WERI-Rb-1 (cell line): Measurements from ENCODE around the gene MPLKIP.
"Not testable (repeated sequence)": the region's sequence is repeated elsewhere in the genome, so short reads cannot be mapped to it uniquely, and the experiment has no call there.

Experiments
- DNase-seq: peaks from one replicate; pipeline ENCODE4 v3.0.0-alpha.2; 2020
- H3K27ac ChIP-seq: fragments of 250-450 bp; sonication (Bioruptor Pico); 2 replicates; pipeline ENCODE4 v1.5.1; 2020; ENCODE audit warnings: mild to moderate bottlenecking, moderate library complexity
- H3K27me3 ChIP-seq: fragments of 250-450 bp; sonication (Bioruptor Pico); 2 replicates; pipeline ENCODE4 v1.5.1; 2021; ENCODE audit warnings: mild to moderate bottlenecking, low read depth, moderate library complexity; ENCODE audit not compliant: insufficient read depth, severe bottlenecking
- H3K36me3 ChIP-seq: fragments of 250-450 bp; sonication (Bioruptor Pico); 2 replicates; pipeline ENCODE4 v1.5.1; 2020; ENCODE audit warnings: mild to moderate bottlenecking, moderate library complexity
- H3K4me3 ChIP-seq: 2 replicates; pipeline ENCODE4 v1.5.1; 2011; ENCODE audit warnings: low read depth, mild to moderate bottlenecking, control low read depth, low read length
- H3K9me3 ChIP-seq: fragments of 250-450 bp; sonication (Bioruptor Pico); 2 replicates; pipeline ENCODE4 v1.5.1; 2021; ENCODE audit warnings: mild to moderate bottlenecking, moderate library complexity; ENCODE audit not compliant: severe bottlenecking
- CTCF ChIP-seq: IDR thresholded peaks from 2 replicates; pipeline ENCODE4 v1.5.1; 2011; ENCODE audit warnings: low read depth, mild to moderate bottlenecking, control low read depth, inconsistent platforms, low read length

MPLKIP gene

GRCh38 chr7:40134428-40135316 lies at the start of gene MPLKIP, which contains the start of gene SUGCT:
TSS of gene MPLKIP (minus strand) at chr7:40134622. CDS start at chr7:40134567, 55 bp downstream.
TSS of gene SUGCT (plus strand) at chr7:40135005.
- peak; percentile 83 for DNase-seq
- Histone ChIP-seq H3K27me3 (no peaks in the 10 kb centered on the region), H3K27ac (peak within 1 kb of the TSS; percentile 98), H3K4me3 (peak within 1 kb of the TSS; percentile 90), H3K9me3 (no peaks in the 10 kb centered on the region), H3K36me3 (peaks cover 14% of the 10 kb centered on the region)
- peak; percentile 96 for TF ChIP-seq CTCF

GRCh38 chr7:40182452-40182851 lies 48.0 kb upstream of the MPLKIP start:
- Histone ChIP-seq H3K36me3 (no peaks in the 10 kb centered on the region), H3K9me3 (no peaks in the 10 kb centered on the region), H3K4me3 (no peak overlapping the region), H3K27ac (no peak overlapping the region), H3K27me3 (no peaks in the 10 kb centered on the region)
- DNase-seq, result no peak
- no peak for TF ChIP-seq CTCF

- no peak overlapping the region for H3K27ac ChIP-seq
- H3K36me3 ChIP-seq, result no peaks in the 10 kb centered on the region
- H3K4me3 ChIP-seq, result no peak overlapping the region
- no peaks in the 10 kb centered on the region for H3K9me3 ChIP-seq
- DNase-seq, result no peak
- no peak for TF ChIP-seq CTCF
- no peaks in the 10 kb centered on the region for H3K27me3 ChIP-seq
Measured at GRCh38 chr7:40177071-40177470, 42.6 kb upstream of the MPLKIP start.

- no peaks in the 10 kb centered on the region for H3K27me3 ChIP-seq
- TF ChIP-seq CTCF, result no peak
- DNase-seq, result no peak
- H3K4me3 ChIP-seq, result no peak overlapping the region
- H3K36me3 ChIP-seq, result no peaks in the 10 kb centered on the region
- no peak overlapping the region for H3K27ac ChIP-seq
- H3K9me3 ChIP-seq, result no peaks in the 10 kb centered on the region
Measured at GRCh38 chr7:40175725-40176510, 41.5 kb upstream of the MPLKIP start.

- H3K36me3 ChIP-seq, H3K4me3 ChIP-seq, H3K27me3 ChIP-seq, H3K27ac ChIP-seq, H3K9me3 ChIP-seq, DNase-seq: not testable (repeated sequence)
Measured at GRCh38 chr7:40175256-40175655, 40.8 kb upstream of the MPLKIP start.

- H3K27ac ChIP-seq, H3K36me3 ChIP-seq, DNase-seq, H3K27me3 ChIP-seq, H3K4me3 ChIP-seq, H3K9me3 ChIP-seq: not testable (repeated sequence)
Measured at GRCh38 chr7:40173121-40173520, 38.7 kb upstream of the MPLKIP start.

- not testable (repeated sequence) for H3K36me3 ChIP-seq, H3K9me3 ChIP-seq, H3K27me3 ChIP-seq, H3K27ac ChIP-seq, H3K4me3 ChIP-seq, DNase-seq
Measured at GRCh38 chr7:40168266-40168665, 33.8 kb upstream of the MPLKIP start.
